Liver (tissue), 9 donors: ENCODE data around the gene RALGPS1. TPM values are rescaled to one million over a fixed set of nuclear protein-coding genes. Genes with fewer than 3 reads are reported as not detected.

Experiments used
- DNase-seq: peaks from one replicate; pipeline ENCODE4 v3.0.0-alpha.2; 2017; ENCODE audit warnings: low spot score
- H3K27ac ChIP-seq, 2 donors: one replicate each; pipeline ENCODE4 v1.7.0; 2013; ENCODE audit warnings: inconsistent platforms in 2 of 2, low read length in 2 of 2, control low read depth in 1 of 2, low read depth in 1 of 2, mild to moderate bottlenecking in 1 of 2
- H3K27me3 ChIP-seq, 4 donors: one replicate each; pipeline versions ENCODE4 v1.6.1 to v1.7.0; 2013; ENCODE audit warnings: low read length in 3 of 4, inconsistent platforms in 1 of 4, mild to moderate bottlenecking in 1 of 4, moderate library complexity in 1 of 4; ENCODE audit not compliant: control insufficient read depth in 4 of 4, insufficient read depth in 4 of 4
- H3K36me3 ChIP-seq, 4 donors: one replicate each; pipeline versions ENCODE4 v1.6.1 to v1.7.0; 2013; ENCODE audit warnings: low read length in 3 of 4, mild to moderate bottlenecking in 3 of 4, low read depth in 1 of 4, moderate library complexity in 1 of 4; ENCODE audit not compliant: control insufficient read depth in 4 of 4, insufficient read depth in 3 of 4
- H3K4me1 ChIP-seq, 4 donors: one replicate each; pipeline versions ENCODE4 v1.6.1 to v1.7.0; 2013; ENCODE audit warnings: low read length in 3 of 4, mild to moderate bottlenecking in 3 of 4, moderate library complexity in 1 of 4; ENCODE audit not compliant: control insufficient read depth in 4 of 4, insufficient read depth in 4 of 4
- H3K4me3 ChIP-seq, 3 donors: one replicate each; pipeline versions ENCODE4 v1.6.1 to v1.7.0; 2013; ENCODE audit warnings: low read length in 3 of 3, control low read depth in 1 of 3, low read depth in 1 of 3, mild to moderate bottlenecking in 1 of 3
- H3K9ac ChIP-seq, 2 donors: one replicate each; pipeline ENCODE4 v1.7.0; 2013; ENCODE audit warnings: low read length in 2 of 2, mild to moderate bottlenecking in 2 of 2, moderate library complexity in 2 of 2, control low read depth in 1 of 2, low read depth in 1 of 2
- H3K9me3 ChIP-seq, 4 donors: one replicate each; pipeline versions ENCODE4 v1.6.1 to v1.7.0; 2013; ENCODE audit warnings: low read length in 3 of 4; ENCODE audit not compliant: control insufficient read depth in 4 of 4
- FOXA1 ChIP-seq: IDR thresholded peaks from 2 replicates; pipeline ENCODE4 v1.6.1; 2016; ENCODE audit warnings: antibody characterized with exemption
- FOXA2 ChIP-seq: IDR thresholded peaks from 2 replicates; pipeline ENCODE4 v1.6.1; 2016; ENCODE audit warnings: antibody characterized with exemption
- GABPA ChIP-seq, 2 donors: IDR thresholded peaks in 1 of 2; conservative IDR thresholded peaks in 1 of 2; 2 replicates each; pipeline ENCODE4 v1.6.1; 2016; ENCODE audit warnings: antibody characterized with exemption in 2 of 2, mild to moderate bottlenecking in 1 of 2, moderate library complexity in 1 of 2
- HNF4G ChIP-seq: IDR thresholded peaks from 2 replicates; pipeline ENCODE4 v1.6.1; 2016; ENCODE audit warnings: antibody characterized with exemption
- RXRA ChIP-seq, 2 donors: IDR thresholded peaks; 2 replicates each; pipeline ENCODE4 v1.6.1; 2017 to 2018; ENCODE audit warnings: antibody characterized with exemption in 2 of 2, mild to moderate bottlenecking in 1 of 2
- SP1 ChIP-seq: IDR thresholded peaks from 2 replicates; pipeline ENCODE4 v1.6.1; 2018; ENCODE audit warnings: antibody characterized with exemption, mild to moderate bottlenecking
- YY1 ChIP-seq: IDR thresholded peaks from 2 replicates; pipeline ENCODE4 v1.6.1; 2016; ENCODE audit warnings: antibody characterized with exemption, mild to moderate bottlenecking
- WGBS: extraction: QIAGEN DNeasy Blood & Tissue Kit; methylation state at CpG from one replicate; pipeline ENCODE4 v1.1.7; 2013; 5-methylcytosine and 5-hydroxymethylcytosine counted together
- polyA plus RNA-seq, 2 donors: library from polyadenylated mRNA; stranded (reverse) in 1 of 2; unstranded in 1 of 2; fragments of 200-250 nt in 1 of 2; fragments of >200 nt in 1 of 2; fragmentation: Nextera tagmentation in 1 of 2; extraction: Ambion mirVana in 1 of 2; gene quantifications; one replicate each; pipeline versions ENCODE4 v1.2.1 to v1.2.3, GENCODE V29; 2013 to 2015
- total RNA-seq, 2 donors: library from RNA; depleted of rRNA; stranded (reverse); fragments of >200 nt; gene quantifications; one replicate each; pipeline ENCODE4 v1.2.3, GENCODE V29; 2014
- TF ChIP-seq, protein P1 (sequence below): fragments of 150-350 bp; IDR thresholded peaks from 2 replicates; pipeline ENCODE4 v1.5.1; 2017; ENCODE audit warnings: improper control_type of control experiment, low read depth, low read length; ENCODE audit not compliant: missing input control
- TF ChIP-seq, protein P2 (sequence below): IDR thresholded peaks from 2 replicates; pipeline ENCODE4 v1.6.1; 2016; ENCODE audit warnings: antibody characterized with exemption, mild to moderate bottlenecking
- donor health status: healthy.
- donor health status: healthy.
- donor health status: healthy.
- donor health status: healthy.
- donor health status: healthy.

RALGPS1 gene
- total and polyA plus RNA-seq, 4 donors = 1.4 to 2.7 (median 2.0) TPM

- TF ChIP-seq FOXA2 = no peak
- no peak for TF ChIP-seq RXRA (IDR thresholded peaks at IDR 0.05)
- no peak for TF ChIP-seq GABPA (IDR thresholded peaks at IDR 0.05 in 1 of 2, conservative IDR thresholded peaks at IDR 0.05 in 1 of 2)
- TF ChIP-seq, protein P1, sequence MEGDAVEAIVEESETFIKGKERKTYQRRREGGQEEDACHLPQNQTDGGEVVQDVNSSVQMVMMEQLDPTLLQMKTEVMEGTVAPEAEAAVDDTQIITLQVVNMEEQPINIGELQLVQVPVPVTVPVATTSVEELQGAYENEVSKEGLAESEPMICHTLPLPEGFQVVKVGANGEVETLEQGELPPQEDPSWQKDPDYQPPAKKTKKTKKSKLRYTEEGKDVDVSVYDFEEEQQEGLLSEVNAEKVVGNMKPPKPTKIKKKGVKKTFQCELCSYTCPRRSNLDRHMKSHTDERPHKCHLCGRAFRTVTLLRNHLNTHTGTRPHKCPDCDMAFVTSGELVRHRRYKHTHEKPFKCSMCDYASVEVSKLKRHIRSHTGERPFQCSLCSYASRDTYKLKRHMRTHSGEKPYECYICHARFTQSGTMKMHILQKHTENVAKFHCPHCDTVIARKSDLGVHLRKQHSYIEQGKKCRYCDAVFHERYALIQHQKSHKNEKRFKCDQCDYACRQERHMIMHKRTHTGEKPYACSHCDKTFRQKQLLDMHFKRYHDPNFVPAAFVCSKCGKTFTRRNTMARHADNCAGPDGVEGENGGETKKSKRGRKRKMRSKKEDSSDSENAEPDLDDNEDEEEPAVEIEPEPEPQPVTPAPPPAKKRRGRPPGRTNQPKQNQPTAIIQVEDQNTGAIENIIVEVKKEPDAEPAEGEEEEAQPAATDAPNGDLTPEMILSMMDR = no peak
These were observed 234.4 kb downstream of the RALGPS1 start (continued) for GRCh38 chr9:127149010-127149409.

GRCh38 chr9:127149463-127150390 lies 235.1 kb downstream of the RALGPS1 start:
- no peak overlapping the region for H3K4me3 ChIP-seq
- H3K4me1 ChIP-seq = no peaks in the 10 kb centered on the region
- no peak for DNase-seq
- no peaks in the 10 kb centered on the region for H3K9me3 ChIP-seq
- no peak overlapping the region for H3K27ac ChIP-seq
- no peaks in the 10 kb centered on the region for H3K36me3 ChIP-seq
- no peak overlapping the region for H3K9ac ChIP-seq
- TF ChIP-seq FOXA2 (no peak), SP1 (no peak), FOXA1 (no peak)
- no peaks in the 10 kb centered on the region for H3K27me3 ChIP-seq
- WGBS = 94% methylated on average over 6 of the region's 6 CpGs

DNA sequence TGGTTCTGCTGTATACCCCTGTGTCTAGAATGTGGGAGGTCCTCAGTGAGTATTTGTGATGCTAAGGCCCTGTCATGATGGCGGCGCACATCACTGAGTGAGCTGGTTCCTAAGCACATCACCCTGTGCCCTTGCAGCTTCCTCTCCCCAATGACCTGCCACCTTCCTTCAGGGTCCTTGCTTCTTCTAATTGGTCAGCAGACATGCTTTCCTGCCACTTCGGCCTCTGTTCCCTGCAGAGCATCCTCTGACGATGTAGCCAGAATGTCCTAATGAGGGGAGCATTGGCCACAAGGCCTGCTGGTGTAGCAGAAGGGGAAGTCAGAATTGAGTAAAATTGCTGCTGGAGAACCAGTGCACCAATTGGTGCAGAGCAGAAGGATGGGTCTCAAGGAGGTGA lies 238.9 kb downstream of the RALGPS1 start:
- H3K4me3 ChIP-seq = no peak overlapping the region
- H3K36me3 ChIP-seq = no peaks in the 10 kb centered on the region
- no peak overlapping the region for H3K27ac ChIP-seq
- WGBS = 88% methylated on average over 4 of the region's 4 CpGs
- no peaks in the 10 kb centered on the region for H3K9me3 ChIP-seq
- peak; percentile 21 for DNase-seq
- H3K4me1 ChIP-seq = no peaks in the 10 kb centered on the region
- H3K9ac ChIP-seq = no peak overlapping the region
- H3K27me3 ChIP-seq = no peaks in the 10 kb centered on the region
- TF ChIP-seq GABPA (IDR thresholded peaks at IDR 0.05 in 1 of 2, conservative IDR thresholded peaks at IDR 0.05 in 1 of 2) (no peak), RXRA (IDR thresholded peaks at IDR 0.05) (peak in 1 of 2 donors; percentile 15), YY1 (no peak)

GRCh38 chr9:127154003-127154389 lies 239.4 kb downstream of the RALGPS1 start:
- no peaks in the 10 kb centered on the region for H3K36me3 ChIP-seq
- WGBS = 96% methylated on average over 5 of the region's 5 CpGs
- peaks cover 0 to 3% (median 2%) of the 10 kb centered on the region in 4 donors for H3K4me1 ChIP-seq
- peak; percentile 12 for DNase-seq
- TF ChIP-seq HNF4G = no peak
- no peak for TF ChIP-seq RXRA (IDR thresholded peaks at IDR 0.05)
- TF ChIP-seq, protein P2, sequence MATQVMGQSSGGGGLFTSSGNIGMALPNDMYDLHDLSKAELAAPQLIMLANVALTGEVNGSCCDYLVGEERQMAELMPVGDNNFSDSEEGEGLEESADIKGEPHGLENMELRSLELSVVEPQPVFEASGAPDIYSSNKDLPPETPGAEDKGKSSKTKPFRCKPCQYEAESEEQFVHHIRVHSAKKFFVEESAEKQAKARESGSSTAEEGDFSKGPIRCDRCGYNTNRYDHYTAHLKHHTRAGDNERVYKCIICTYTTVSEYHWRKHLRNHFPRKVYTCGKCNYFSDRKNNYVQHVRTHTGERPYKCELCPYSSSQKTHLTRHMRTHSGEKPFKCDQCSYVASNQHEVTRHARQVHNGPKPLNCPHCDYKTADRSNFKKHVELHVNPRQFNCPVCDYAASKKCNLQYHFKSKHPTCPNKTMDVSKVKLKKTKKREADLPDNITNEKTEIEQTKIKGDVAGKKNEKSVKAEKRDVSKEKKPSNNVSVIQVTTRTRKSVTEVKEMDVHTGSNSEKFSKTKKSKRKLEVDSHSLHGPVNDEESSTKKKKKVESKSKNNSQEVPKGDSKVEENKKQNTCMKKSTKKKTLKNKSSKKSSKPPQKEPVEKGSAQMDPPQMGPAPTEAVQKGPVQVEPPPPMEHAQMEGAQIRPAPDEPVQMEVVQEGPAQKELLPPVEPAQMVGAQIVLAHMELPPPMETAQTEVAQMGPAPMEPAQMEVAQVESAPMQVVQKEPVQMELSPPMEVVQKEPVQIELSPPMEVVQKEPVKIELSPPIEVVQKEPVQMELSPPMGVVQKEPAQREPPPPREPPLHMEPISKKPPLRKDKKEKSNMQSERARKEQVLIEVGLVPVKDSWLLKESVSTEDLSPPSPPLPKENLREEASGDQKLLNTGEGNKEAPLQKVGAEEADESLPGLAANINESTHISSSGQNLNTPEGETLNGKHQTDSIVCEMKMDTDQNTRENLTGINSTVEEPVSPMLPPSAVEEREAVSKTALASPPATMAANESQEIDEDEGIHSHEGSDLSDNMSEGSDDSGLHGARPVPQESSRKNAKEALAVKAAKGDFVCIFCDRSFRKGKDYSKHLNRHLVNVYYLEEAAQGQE = no peak
- no peak for TF ChIP-seq FOXA1
- no peak overlapping the region for H3K4me3 ChIP-seq
- H3K9me3 ChIP-seq = no peaks in the 10 kb centered on the region
- no peaks in the 10 kb centered on the region for H3K27me3 ChIP-seq
- no peak overlapping the region for H3K27ac ChIP-seq
- no peak overlapping the region for H3K9ac ChIP-seq
